Right ventricle myocardium inferior (tissue), 1 donor: ENCODE results near the gene PGA5. TPM values are rescaled to one million over a fixed set of nuclear protein-coding genes. Genes with fewer than 3 reads are reported as not detected.
A peak's percentile ranks its signal among the peaks of the same experiment; 100 is the strongest.

Experiments used
- ATAC-seq: fragments of 200-7000 bp; cut with Tn5 transposase; one replicate; pipeline ENCODE4 v1.9.1; 2020; ENCODE audit warnings: mild to moderate bottlenecking, moderate library complexity
- DNase-seq: peaks from one replicate; pipeline ENCODE4 v3.0.0; 2021; ENCODE audit errors: missing footprints
- intact Hi-C: fragments of 100-400 bp; cut with DNase I; formaldehyde crosslinking; loops from one replicate; pipeline ENCODE4 v1.11.0; 2022
- total RNA-seq: library from RNA; stranded (reverse); fragmentation: NEBNext Ultra II Directional; extraction: Animal tissue kit (Norgen Biotek cat#: 25700); gene quantifications from one replicate; pipeline ENCODE4 v1.2.1, GENCODE V29; 2021
- donor health status: DM: no; HTN: yes; CAD: no; lungs with severe emphysema.

The PGA5 gene
- total RNA-seq, 1 donor from 2014 or later, result 0.95 TPM

GRCh38 chr11:61280883-61281580 lies 40.1 kb downstream of the PGA5 start:
- ATAC-seq (no peak), DNase-seq (no peak)
- intact Hi-C loops, result no loop called here

- intact Hi-C loops, result no loop called here
- DNase-seq (no peak), ATAC-seq (peak; percentile 47)
These were observed 40.7 kb downstream of the PGA5 start for GRCh38 chr11:61281581-61282250.

GRCh38 chr11:61283613-61284012 lies 42.6 kb downstream of the PGA5 start:
- intact Hi-C loops, result no loop called here
- no peak for DNase-seq
- ATAC-seq, result no peak

- DNase-seq (no peak), ATAC-seq (no peak)
- intact Hi-C loops, result no loop called here
These were observed 46.5 kb downstream of the PGA5 start for GRCh38 chr11:61287338-61287977.

GRCh38 chr11:61290905-61291690 lies 50.1 kb downstream of the PGA5 start:
- intact Hi-C loops, result no loop called here
- no peak for DNase-seq
- no peak for ATAC-seq

- intact Hi-C loops, result no loop called here
- no peak for DNase-seq
- ATAC-seq, result no peak
These were observed 51.4 kb downstream of the PGA5 start for GRCh38 chr11:61292356-61292755.

GRCh38 chr11:61293867-61294716 lies 53.1 kb downstream of the PGA5 start:
- DNase-seq (peak; percentile 74), ATAC-seq (peak; percentile 60)
- intact Hi-C loops, result no loop called here

GRCh38 chr11:61294717-61295595 lies 54.0 kb downstream of the PGA5 start, which contains the start of gene VWCE:
VWCE (minus strand) TSS chr11:61295316; CDS start chr11:61295037, 279 bp downstream.
- ATAC-seq, result peak; percentile 59
- intact Hi-C loops, result no loop called here
- DNase-seq, result peak; percentile 78

GRCh38 chr11:61295596-61295926 lies 54.6 kb downstream of the PGA5 start:
- intact Hi-C loops, result no loop called here
- DNase-seq (no peak), ATAC-seq (no peak)

GRCh38 chr11:61297341-61297740 lies 56.4 kb downstream of the PGA5 start:
- intact Hi-C loops, result no loop called here
- DNase-seq (no peak), ATAC-seq (no peak)

GRCh38 chr11:61297746-61298145 lies 56.8 kb downstream of the PGA5 start:
- DNase-seq (no peak), ATAC-seq (peak; percentile 50)
- intact Hi-C loops, result no loop called here

GRCh38 chr11:61298663-61299244 lies 57.8 kb downstream of the PGA5 start:
- intact Hi-C loops, result no loop called here
- ATAC-seq, result no peak
- DNase-seq, result no peak

Other genes starting within 250 kb of the PGA5 start
- not detected for gene CD5, start 138.7 kb upstream of the PGA5 start, total RNA-seq
- gene VPS37C, start 79.7 kb upstream of the PGA5 start, total RNA-seq, result 16.5 TPM
- gene PGA3, start 37.7 kb upstream of the PGA5 start, total RNA-seq, result 1.2 TPM
- not detected for gene PGA4, start 18.8 kb upstream of the PGA5 start, total RNA-seq
- 1.0 TPM for gene VWCE, start 54.1 kb downstream of the PGA5 start, total RNA-seq
- 113 TPM for gene DDB1, start 91.9 kb downstream of the PGA5 start, total RNA-seq
- 12.3 TPM for gene TKFC, start 92.1 kb downstream of the PGA5 start, total RNA-seq
- gene CYB561A3, start 120.7 kb downstream of the PGA5 start, total RNA-seq, result 14.6 TPM
- gene TMEM138, start 121.2 kb downstream of the PGA5 start, total RNA-seq, result 18.0 TPM
- gene TMEM216, start 151.4 kb downstream of the PGA5 start, total RNA-seq, result 4.6 TPM
- 36.5 TPM for gene CPSF7, start 188.8 kb downstream of the PGA5 start, total RNA-seq
- 36.8 TPM for gene SDHAF2, start 188.9 kb downstream of the PGA5 start, total RNA-seq